HG02973 (cell line): ENCODE results near the gene SYNCRIP.
"Not testable (repeated sequence)": the region's sequence is repeated elsewhere in the genome, so short reads cannot be mapped to it uniquely, and the experiment has no call there.

Experiments
- ATAC-seq: cut with Tn5 transposase; IDR thresholded peaks from one replicate; pipeline ENCODE4 v1.9.1; 2021; ENCODE audit warnings: moderate library complexity; ENCODE audit not compliant: unreplicated experiment

The SYNCRIP gene

DNA sequence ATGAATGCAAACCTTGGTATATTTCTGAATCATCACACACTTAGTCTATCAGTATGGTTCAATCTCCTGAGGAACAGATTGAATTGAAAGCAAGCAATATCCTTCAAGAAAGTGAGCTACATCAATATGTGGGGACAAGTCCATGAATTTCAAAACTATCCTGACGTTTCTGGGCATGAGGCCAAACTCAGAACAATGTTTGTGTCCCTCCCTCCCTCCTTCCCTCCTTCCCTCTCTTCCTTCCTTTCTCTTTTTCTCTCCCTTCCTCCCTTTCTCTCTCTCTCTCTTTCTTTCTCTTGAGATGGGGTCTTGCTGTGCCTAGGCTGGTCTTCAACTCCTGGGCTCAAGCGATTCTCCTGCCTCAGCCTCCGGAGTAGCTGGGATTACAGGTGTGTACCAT is 27.9 kb upstream of the SYNCRIP start:
- ATAC-seq: no peak

DNA sequence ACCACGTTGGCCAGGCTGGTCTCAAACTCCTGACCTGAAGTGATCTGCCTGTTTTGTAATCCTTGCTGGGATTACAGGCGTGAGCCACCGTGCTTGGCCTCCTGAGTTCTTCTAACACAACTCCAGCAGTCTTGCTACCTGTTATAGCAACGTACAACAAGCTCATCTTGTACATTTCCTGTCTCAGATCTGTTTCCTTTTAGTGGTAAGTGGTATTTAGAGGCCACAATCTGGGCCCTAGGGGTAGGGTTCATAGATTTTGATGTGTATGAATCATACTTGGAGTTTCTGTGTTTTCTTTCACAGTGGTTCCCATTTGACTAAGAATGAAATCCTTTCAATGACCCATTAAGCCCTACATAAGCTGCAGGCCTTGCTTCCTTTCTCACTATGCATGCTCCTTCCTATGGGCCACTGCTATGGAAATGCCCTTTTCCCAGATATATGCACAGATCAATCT is 27.1 kb upstream of the SYNCRIP start:
- peak; percentile 97 for ATAC-seq

DNA sequence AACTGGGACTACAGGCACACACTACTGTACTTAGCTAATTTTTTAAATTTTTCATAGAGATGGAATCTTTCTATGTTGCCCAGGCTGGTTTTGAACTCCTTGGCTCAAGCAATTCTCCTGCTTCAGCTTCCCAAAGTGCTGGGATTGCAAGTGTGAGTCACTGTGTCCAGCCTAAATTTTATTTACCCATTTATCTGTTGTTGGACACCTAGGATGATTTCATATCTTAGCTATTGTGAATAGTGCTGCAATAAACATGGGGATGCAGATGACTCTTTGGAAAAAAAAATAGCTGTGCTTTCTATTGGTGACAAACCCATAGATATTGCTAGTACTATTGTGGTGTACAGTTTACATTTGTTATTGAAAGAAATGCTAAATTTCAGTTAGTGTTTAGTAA is 19.6 kb upstream of the SYNCRIP start:
- no peak for ATAC-seq

DNA sequence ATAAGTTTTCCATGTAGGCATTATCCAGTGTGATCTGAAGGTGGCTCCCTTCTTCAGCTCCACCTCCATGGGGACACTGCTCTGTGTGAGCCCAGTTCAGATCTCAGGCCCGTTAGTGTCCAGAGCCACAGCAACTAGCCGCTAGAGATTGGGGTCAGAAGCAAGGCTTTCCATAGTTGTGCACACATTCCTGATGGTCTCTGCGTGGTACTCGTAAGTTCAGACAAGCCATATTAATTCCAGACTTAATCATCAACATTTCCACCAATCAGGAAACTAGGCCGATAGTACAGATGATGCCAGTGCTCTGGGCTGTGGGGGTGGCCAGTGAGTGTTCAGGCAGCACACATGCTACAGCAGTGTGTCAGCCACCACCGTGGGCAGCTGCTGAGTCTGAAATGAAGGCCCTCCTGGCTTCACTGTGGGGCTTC is 17.5 kb upstream of the SYNCRIP start:
- ATAC-seq: no peak

DNA sequence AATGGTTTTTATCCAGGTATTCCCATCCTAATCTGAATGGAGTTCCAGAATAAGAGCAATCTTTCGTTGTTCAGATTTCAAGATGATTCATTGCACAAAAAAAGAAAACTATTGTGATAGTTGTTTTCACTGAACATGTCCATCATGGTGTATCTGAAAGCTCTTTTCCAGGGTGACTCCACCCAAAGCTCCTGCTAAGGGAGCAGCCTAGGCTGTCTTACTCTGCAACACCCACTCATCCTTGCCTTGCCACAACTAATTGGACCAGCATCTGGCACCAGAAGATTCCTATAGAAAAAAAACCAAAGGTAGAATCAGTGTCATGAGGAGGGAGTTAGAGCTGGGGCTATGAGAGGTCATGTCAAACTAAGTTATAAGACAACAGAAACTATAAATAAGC is 7.9 kb upstream of the SYNCRIP start:
- ATAC-seq: no peak

DNA sequence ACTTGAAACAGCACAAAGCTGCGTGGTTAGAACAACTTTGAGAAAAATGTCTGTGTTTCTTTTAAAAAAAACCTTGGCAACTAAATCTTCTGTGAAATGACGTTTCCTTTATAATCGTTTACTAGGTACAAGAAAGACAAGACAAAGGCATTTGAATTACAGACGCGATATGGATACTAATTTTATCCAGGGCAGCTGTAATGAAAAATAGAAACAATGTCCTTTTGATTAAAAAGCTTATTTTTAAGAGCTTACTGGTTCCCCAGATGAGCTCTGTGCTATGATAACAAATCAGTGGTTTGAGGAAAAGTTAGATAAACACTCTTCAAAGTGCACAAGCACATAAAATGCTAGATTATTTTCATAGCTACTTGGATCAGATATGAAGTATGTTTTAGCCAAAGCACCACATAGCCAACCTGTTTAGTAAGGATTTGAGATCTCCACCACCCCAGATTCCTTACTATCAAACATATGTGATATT is 1.6 kb upstream of the SYNCRIP start:
- ATAC-seq: no peak

DNA sequence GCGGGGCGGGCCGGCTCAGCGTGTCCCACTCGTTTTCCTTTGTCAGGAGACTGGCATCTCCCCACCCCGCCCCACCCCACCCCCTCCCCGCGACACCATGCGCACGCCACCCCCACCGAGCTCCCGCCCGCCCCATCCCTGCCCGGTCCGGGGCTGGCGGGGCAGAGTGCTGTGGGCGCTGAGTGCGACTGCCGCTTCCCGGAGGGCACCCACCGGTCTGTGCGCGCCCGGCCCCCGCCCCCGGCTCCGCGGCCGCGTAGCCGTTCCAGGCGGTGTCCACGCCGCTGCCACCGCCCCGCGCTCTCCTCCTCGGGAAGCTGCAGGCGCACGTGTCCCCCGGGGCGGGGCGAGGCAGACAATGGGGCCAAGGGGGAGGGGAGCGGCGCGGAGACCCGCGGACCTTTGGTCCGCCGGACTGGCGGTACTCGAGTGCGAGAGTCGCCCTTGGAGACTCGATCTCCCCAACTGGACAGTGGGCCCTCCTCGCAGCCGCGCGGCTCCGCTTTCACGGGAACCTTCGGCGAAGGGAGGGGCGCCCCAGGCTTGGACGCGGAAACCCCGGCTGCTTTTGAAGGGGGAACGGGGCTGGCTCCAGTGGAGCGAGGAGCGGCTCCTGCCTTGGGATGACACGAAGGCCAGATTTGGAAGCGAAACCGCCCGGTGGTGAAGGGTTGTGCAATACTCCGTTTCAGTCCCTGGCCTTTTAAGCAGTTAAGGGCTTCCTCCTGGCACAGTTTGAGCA is 1.0 kb upstream of the SYNCRIP start:
- ATAC-seq: peak; percentile 46

DNA sequence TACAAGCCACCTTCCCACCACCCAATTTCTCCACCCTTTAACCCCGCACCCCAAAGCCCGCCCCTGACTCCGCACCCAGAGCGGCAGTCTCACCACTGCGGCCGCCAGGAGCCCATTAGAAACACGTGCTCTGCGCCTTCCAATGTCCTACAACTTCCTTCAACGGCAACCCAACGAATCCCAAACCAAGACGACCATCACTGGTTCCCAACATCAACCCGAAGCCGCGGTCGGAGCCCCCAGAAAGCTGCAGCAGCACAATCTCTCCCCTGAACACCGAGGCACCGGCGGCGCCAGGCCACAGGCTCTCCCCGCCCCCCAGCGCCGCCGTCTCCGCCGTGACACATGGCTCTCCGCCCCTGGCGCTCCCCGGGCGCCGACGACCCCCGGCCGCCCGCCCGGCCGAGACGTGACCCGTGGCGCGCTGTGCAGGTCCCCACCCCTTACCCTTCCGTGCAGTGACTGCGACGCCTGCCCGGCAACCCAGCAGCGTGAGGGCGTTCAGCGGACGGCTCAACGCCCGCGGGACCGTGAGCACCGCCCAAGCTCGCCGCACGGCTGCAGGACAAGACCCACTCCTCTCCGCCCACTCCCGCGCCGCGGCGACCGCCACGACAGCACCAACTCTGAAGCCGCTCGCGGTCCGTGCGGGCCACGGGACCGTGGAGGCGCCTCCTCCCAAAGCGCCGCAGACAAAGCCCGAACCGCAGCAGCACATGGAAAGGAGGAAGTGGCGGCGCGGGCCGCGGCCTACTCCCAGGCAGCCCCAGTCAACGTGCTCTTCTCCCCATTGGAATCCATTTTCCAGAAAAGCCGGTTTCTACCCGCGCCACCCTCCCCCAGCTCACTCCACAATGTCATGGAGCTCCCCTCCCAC is 551 bp downstream of the SYNCRIP start:
- no peak for ATAC-seq

DNA sequence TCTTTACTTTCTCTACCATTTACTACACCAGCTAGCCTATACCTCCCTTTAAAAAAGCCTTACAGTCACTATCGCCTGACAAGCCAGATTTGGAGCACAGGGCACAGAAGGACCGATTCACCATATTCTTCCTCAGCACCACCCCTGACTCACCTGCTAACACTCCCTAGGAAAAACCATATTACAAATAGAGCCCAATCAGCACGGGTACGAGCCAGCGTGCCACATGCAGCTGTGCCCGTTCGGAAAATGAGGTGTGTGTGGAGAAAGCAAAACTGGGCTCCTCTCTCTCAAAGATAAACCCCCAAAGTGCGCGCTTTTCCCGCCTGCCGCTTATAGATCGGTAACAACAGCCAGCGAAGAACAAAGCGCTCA is 1.2 kb downstream of the SYNCRIP start:
- ATAC-seq: no peak

DNA sequence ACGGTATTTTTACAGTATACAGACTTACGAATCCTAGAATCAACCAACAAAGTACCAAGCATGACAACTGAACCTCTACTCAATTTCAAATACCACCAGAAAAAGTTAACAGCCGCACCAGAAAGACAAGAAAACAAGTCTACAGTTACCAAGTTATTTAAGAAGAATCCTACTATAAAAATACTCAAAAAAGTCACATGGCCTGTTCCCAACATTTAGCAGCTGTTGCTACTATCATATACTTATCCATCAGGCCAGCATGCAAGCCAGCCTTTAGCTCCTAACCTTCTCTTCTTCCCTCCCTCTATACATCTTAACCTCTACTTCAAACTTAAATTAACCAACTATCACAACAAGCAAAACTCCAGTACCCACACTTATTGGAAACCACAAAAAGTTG is 1.9 kb downstream of the SYNCRIP start:
- ATAC-seq: no peak

DNA sequence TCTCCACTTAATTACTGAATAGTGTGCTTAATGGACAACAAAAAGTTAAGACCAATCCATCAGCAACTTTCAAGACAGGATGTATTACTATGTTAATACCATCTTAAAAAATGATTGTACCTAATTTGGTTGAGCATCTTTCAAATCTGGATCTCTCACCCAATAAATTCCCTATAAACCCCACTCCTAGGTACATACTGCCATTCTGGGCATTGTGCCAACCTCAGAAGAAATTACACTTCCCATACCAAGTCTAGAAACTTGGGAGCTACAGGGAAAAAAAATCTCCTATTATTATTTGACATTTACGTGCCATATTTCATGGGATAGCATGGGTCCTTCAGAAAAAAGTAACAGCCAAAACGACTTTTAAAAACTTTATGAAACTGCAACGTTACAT is 5.1 kb downstream of the SYNCRIP start:
- ATAC-seq: no peak

DNA sequence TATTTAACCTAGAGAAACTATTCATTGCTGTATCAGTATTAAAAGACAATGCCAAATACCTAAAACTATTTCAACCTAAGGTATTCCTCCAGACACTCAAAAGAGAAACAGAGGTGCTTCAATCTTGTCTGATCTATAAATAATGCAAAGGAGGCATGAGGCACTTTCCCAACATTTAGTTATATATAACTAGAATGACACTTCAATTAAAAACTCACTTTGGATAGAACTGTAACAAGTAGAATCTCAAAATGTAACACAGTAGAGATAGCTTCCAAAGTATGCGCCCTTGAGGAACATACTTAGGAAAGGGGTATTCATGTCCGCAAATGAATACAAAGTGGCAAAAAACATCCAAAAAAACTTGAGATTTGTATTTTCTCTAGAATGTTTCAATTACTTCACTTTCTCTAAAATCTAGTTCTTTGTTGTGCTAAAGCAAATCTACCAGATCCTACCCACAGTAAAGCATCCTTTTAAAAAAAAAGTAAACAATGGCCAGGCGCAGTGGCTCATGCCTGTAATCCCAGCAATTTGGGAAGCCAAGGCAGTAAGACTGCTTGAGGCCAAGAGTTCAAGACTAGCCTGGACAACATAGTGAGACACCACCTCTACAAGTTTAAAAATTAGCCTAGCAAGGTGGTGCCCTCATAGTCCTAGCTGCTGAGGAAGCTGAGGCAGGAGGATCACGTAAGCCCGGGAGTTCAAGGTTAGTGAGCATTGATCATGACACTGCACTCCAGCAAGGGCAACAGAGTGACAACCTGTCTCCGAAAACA is 10.3 kb downstream of the SYNCRIP start:
- ATAC-seq: no peak

DNA sequence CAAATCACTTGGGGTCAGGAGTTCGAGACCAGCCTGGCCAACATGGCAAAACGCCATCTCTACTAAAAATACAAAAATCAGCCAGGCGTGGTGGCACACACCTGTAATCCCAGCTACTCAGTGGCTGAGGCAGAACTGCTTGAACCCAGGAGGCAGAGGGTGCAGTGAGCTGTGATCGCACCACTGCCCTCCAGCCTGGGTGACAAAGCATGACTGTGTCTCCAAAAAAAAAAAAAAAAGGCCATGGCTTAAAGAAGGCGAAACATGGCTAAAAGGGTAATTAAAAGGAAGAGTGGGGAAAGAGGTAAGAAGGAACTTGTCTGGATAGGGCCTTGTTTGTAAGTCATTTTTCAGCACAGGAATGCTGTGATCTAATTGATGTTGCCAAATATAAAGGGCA is 11.6 kb downstream of the SYNCRIP start:
- not testable (repeated sequence) for ATAC-seq

DNA sequence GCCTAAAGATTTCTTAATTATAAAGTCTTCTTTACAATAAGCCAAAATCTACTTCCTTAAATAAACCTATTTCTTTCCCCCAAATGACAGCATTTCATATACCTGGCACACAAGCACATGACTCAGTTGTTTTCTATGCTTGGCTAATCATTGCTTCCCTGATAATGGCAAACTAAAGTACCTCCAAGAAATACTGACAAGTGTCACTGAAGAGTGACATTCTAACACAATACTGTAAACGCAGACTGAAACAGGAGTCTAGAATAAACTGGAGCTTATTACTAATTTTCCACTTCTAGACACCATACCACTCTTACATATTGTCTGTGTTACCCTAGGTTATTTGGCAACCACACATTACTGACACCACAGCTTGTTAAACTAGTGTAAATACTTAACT is 14.3 kb downstream of the SYNCRIP start:
- no peak for ATAC-seq

DNA sequence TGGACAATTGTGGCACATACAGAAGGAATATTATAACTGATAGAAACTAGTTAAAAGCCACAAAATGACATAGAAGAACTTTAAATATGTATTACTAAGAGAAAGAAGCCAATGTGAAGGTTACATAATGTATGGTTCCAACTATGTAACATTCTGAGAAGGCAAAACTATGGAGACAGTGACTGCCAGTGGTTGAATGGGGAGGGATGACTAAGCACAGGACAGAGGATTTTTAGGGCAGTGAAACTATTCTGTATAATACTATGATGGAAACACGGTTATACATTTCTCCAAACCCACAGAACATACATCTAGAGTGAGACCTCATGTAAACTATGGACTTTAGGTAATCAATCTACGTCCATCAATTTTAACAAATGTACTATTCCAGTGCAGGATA is 22.4 kb downstream of the SYNCRIP start:
- ATAC-seq: no peak

DNA sequence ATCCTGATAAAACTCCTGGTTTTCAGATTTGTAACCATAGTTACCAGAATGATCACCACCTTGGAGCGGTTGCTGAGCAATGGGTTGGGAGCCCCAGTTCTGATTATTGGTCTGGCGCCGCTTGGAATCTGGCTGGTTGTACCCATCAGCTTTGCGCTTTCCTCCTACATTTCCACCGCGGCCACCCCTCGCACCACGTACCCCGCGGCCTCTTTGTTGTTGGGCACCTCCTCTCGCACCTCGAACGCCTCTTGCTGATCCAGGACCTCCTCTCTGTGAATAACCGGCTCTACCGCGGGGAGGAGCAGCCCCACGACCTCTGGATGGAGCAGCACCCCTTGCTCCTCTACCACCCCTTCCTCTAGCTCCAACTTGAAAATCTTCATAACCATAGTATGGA is 27.9 kb downstream of the SYNCRIP start:
- no peak for ATAC-seq

DNA sequence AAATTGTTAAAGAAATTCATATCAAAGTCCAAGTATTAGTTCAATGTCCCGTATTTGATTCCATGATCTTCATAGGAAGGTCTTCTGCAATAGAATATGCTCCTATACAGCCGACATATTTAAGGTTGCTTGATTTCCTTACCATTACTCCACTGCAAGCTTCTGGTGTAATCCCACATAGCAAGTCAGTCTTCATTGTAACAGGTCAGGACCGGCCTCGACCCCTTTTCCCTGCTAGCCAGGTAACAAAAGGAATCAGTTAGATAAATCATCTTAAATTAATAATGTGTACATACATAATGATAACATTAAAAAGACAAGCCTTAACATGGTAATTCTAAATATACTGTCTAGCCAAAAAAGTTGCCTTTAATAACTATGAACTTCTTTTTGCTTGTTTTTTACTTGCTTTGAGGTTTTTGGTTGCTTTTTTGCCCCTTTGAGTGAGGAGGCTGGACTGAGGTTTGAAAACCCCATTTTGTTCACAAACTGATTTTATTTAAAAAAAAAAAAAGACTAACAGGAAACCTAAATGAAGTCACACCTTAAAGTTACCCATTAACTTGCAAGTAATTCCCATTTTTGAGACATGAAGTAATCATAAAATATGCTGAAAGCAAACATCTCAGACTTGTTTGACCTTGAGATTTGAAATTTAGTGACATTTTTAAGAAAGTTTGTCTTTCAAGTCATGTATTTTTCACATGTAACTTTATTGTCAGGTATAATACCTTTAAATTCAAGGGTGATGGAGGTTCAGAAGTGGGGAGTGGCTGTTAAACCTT is 29.8 kb downstream of the SYNCRIP start:
- ATAC-seq: no peak

DNA sequence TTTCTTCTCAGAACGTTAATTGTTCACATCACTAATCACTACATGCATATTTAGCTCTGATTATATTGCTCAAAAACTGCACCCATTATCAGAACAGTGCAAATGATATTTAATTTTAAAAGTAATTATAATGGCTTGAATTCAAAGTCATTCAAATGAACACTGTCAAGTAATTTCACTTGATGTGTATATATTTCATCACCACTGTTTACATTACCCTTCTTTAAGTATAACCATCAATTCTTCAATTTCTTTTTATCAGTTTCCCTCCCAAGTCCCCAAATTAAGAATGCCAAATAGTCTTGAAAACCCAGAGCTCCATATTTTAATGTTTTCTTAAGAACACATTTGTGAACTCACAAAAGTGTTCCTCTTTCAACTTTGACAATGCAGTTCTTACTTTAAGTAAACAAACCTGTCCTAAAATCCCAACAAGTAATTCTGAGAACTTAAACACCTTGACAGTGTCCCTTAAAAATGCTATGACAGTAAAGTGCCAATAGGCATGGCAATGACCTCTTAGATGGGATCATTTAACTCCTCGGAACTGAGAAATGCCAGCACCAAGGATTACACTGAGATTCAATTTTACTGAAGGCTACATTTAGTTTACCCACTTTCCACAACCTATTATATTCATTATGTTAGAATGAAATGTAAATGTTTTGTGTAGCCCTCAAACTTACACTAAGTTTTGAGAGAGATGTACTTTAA is 32.3 kb downstream of the SYNCRIP start:
- ATAC-seq: no peak

DNA sequence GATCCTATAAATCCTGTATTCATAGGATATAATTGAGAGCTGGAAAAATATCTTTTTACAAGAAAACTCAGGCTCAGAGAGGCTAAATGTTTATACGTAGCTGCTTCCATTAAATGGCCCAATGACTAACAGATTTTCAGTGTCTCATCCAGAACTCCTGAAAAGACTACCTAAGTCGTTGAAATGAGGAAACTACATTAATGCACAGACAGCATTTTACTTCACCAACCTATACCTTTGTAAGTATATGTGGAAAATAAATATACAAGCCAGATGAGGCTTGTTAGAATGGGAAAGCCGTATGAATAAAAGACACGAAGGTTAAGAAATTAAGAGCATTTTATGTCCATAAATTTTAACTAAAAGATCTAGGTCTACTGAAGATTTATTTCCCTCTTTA is 40.6 kb downstream of the SYNCRIP start:
- no peak for ATAC-seq
